Measurements from ENCODE around the gene SINHCAF.

DNA sequence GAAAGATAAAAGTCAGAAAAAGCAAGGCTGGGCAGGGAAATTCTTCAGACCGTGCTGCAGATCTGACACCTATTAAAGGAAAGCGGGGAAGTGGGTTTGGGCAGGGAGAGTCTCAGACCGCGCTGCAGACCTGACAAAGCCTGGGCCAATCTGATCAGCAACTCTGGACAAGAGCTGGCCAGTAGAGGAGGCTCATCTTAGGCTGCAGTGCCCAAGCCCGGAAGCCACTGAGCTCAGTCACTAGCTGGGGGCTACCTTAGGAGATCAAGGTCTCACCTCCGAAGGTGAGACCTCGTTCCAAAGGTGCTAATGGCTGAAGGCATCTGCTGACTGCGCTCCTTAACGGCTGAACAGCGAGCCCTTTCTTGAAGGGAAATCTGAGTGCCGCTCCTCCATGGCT, 60.2 kb downstream of the SINHCAF start:
- TF ChIP-seq TAF1 (IDR thresholded peaks at IDR 0.05; ENCODE audit: low read depth): no peak
- TF ChIP-seq, protein P1, sequence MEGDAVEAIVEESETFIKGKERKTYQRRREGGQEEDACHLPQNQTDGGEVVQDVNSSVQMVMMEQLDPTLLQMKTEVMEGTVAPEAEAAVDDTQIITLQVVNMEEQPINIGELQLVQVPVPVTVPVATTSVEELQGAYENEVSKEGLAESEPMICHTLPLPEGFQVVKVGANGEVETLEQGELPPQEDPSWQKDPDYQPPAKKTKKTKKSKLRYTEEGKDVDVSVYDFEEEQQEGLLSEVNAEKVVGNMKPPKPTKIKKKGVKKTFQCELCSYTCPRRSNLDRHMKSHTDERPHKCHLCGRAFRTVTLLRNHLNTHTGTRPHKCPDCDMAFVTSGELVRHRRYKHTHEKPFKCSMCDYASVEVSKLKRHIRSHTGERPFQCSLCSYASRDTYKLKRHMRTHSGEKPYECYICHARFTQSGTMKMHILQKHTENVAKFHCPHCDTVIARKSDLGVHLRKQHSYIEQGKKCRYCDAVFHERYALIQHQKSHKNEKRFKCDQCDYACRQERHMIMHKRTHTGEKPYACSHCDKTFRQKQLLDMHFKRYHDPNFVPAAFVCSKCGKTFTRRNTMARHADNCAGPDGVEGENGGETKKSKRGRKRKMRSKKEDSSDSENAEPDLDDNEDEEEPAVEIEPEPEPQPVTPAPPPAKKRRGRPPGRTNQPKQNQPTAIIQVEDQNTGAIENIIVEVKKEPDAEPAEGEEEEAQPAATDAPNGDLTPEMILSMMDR (IDR thresholded peaks at IDR 0.05; ENCODE audit: poor library complexity, severe bottlenecking): no peak
- no peak for TF ChIP-seq EZH2 (IDR thresholded peaks at IDR 0.05; ENCODE audit: borderline replicate concordance, insufficient read depth, low read length, poor library complexity, severe bottlenecking)
- TF ChIP-seq, protein P2, sequence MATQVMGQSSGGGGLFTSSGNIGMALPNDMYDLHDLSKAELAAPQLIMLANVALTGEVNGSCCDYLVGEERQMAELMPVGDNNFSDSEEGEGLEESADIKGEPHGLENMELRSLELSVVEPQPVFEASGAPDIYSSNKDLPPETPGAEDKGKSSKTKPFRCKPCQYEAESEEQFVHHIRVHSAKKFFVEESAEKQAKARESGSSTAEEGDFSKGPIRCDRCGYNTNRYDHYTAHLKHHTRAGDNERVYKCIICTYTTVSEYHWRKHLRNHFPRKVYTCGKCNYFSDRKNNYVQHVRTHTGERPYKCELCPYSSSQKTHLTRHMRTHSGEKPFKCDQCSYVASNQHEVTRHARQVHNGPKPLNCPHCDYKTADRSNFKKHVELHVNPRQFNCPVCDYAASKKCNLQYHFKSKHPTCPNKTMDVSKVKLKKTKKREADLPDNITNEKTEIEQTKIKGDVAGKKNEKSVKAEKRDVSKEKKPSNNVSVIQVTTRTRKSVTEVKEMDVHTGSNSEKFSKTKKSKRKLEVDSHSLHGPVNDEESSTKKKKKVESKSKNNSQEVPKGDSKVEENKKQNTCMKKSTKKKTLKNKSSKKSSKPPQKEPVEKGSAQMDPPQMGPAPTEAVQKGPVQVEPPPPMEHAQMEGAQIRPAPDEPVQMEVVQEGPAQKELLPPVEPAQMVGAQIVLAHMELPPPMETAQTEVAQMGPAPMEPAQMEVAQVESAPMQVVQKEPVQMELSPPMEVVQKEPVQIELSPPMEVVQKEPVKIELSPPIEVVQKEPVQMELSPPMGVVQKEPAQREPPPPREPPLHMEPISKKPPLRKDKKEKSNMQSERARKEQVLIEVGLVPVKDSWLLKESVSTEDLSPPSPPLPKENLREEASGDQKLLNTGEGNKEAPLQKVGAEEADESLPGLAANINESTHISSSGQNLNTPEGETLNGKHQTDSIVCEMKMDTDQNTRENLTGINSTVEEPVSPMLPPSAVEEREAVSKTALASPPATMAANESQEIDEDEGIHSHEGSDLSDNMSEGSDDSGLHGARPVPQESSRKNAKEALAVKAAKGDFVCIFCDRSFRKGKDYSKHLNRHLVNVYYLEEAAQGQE (IDR thresholded peaks at IDR 0.05; ENCODE audit: borderline replicate concordance): no peak
- TF ChIP-seq EP300 (conservative IDR thresholded peaks at IDR 0.05; ENCODE audit: poor library complexity, severe bottlenecking): no peak
- TF ChIP-seq POLR2AphosphoS5 (IDR thresholded peaks at IDR 0.05): no peak
- TF ChIP-seq SMC3 (conservative IDR thresholded peaks at IDR 0.05; ENCODE audit: poor library complexity): no peak

Data from neural cell (in vitro differentiated cells).